Natural killer cell (primary cell): Measurements from ENCODE around the gene GGT5. TPM values are rescaled to one million over a fixed set of nuclear protein-coding genes. Genes with fewer than 3 reads are reported as not detected.
"Not testable (repeated sequence)": the region's sequence is repeated elsewhere in the genome, so short reads cannot be mapped to it uniquely, and the experiment has no call there.

Experiments used
- ATAC-seq, 3 donors: fragments of 150-1000 bp in 2 of 3; fragments of 200-7000 bp in 1 of 3; cut with Tn5 transposase; 1 replicate in 1 of 3; 2 replicates in 2 of 3; pipeline ENCODE4 v1.10.0; 2021; ENCODE audit warnings: mild to moderate bottlenecking in 2 of 3, moderate library complexity in 2 of 3
- DNase-seq, 2 donors: peaks; one replicate each; pipeline versions ENCODE4 v3.0.0 to v3.0.0-alpha.2; 2013 to 2021; ENCODE audit warnings: mixed read lengths in 1 of 2
- H3K27ac ChIP-seq: one replicate; pipeline ENCODE4 v1.5.1; 2013; ENCODE audit warnings: mild to moderate bottlenecking, low read length
- H3K27me3 ChIP-seq: one replicate; pipeline ENCODE4 v1.6.1; 2013; ENCODE audit warnings: low read length; ENCODE audit not compliant: control insufficient read depth, insufficient read depth
- H3K36me3 ChIP-seq: one replicate; pipeline ENCODE4 v1.6.1; 2013; ENCODE audit warnings: low read length; ENCODE audit not compliant: control insufficient read depth, insufficient read depth
- H3K4me1 ChIP-seq: one replicate; pipeline ENCODE4 v1.6.1; 2013; ENCODE audit warnings: low read length; ENCODE audit not compliant: control insufficient read depth, insufficient read depth
- H3K4me3 ChIP-seq: one replicate; pipeline ENCODE4 v1.5.1; 2013; ENCODE audit warnings: low read length
- H3K9me3 ChIP-seq: one replicate; pipeline ENCODE4 v1.6.1; 2013; ENCODE audit warnings: low read length; ENCODE audit not compliant: control insufficient read depth, insufficient read depth
- H3K27ac Mint-ChIP-seq, 2 donors: one replicate each; pipeline ENCODE4 v1.8.0; 2022; ENCODE audit warnings: mild to moderate bottlenecking in 2 of 2, mixed read lengths in 2 of 2, moderate library complexity in 1 of 2
- H3K27me3 Mint-ChIP-seq, 2 donors: one replicate each; pipeline ENCODE4 v1.8.0; 2022; ENCODE audit warnings: low read depth in 2 of 2, mixed read lengths in 2 of 2
- H3K36me3 Mint-ChIP-seq: one replicate; pipeline ENCODE4 v1.8.0; 2022; ENCODE audit warnings: mixed read lengths
- H3K4me1 Mint-ChIP-seq, 2 donors: one replicate each; pipeline ENCODE4 v1.8.0; 2022; ENCODE audit warnings: mixed read lengths in 2 of 2
- H3K4me3 Mint-ChIP-seq: one replicate; pipeline ENCODE4 v1.8.0; 2022; ENCODE audit warnings: mild to moderate bottlenecking, moderate library complexity, mixed read lengths
- H3K9me3 Mint-ChIP-seq, 2 donors: one replicate each; pipeline ENCODE4 v1.8.0; 2022; ENCODE audit warnings: mixed read lengths in 2 of 2
- CTCF ChIP-seq: fragments of 200-600 bp; IDR thresholded peaks from one replicate; pipeline ENCODE4 v1.8.0; 2022; ENCODE audit warnings: antibody characterized with exemption
- WGBS: methylation state at CpG from one replicate; pipeline ENCODE4 v1.1.7; 2013; ENCODE audit warnings: missing lambda C conversion rate; ENCODE audit not compliant: insufficient coverage; 5-methylcytosine and 5-hydroxymethylcytosine counted together
- intact Hi-C: fragments of 100-400 bp; cut with micrococcal nuclease; formaldehyde crosslinking; loops from one replicate; pipeline ENCODE4 v1.14.2; 2022
- total RNA-seq, 4 donors: library from RNA; stranded (reverse); fragments of 120-200 nt in 1 of 4; gene quantifications; one replicate each; pipeline versions ENCODE4 v1.2.3 to v1.2.4, GENCODE V29; 2013 to 2022

GGT5 gene
- total RNA-seq, 3 donors from 2014 or later (not counting 1 experiment from before 2014, with no cell fraction given) = not detected

GRCh38 chr22:24289741-24290163 is 44.9 kb upstream of the GGT5 start:
- Mint-ChIP-seq H3K4me1 (peaks cover 42 to 45% of the 10 kb centered on the region in 2 donors), H3K27me3 (no peaks in the 10 kb centered on the region), H3K4me3 (no peak overlapping the region), H3K36me3 (no peaks in the 10 kb centered on the region), H3K9me3 (no peaks in the 10 kb centered on the region), H3K27ac (peak overlapping the region in 1 of 2 donors; percentile 22)
- Histone ChIP-seq H3K36me3 (no peaks in the 10 kb centered on the region), H3K9me3 (no peaks in the 10 kb centered on the region), H3K27ac (no peak overlapping the region), H3K27me3 (no peaks in the 10 kb centered on the region), H3K4me3 (no peak overlapping the region), H3K4me1 (peaks cover 5% of the 10 kb centered on the region)
- intact Hi-C loops = no loop called here
- no peak for TF ChIP-seq CTCF
- DNase-seq (no peak), ATAC-seq (no peak)
- 73% methylated on average over 3 of the region's 4 CpGs for WGBS

- Histone ChIP-seq H3K27ac (no peak overlapping the region), H3K4me1 (peaks cover 5% of the 10 kb centered on the region), H3K9me3 (no peaks in the 10 kb centered on the region), H3K4me3 (no peak overlapping the region), H3K36me3 (no peaks in the 10 kb centered on the region), H3K27me3 (no peaks in the 10 kb centered on the region)
- intact Hi-C loops = no loop called here
- ATAC-seq = no peak
- H3K27ac Mint-ChIP-seq = no peak overlapping the region
- peaks cover 46 to 50% of the 10 kb centered on the region in 2 donors for H3K4me1 Mint-ChIP-seq
- H3K4me3 Mint-ChIP-seq = no peak overlapping the region
- no peak for TF ChIP-seq CTCF
- DNase-seq = no peak
- 88% methylated on average over 4 of the region's 4 CpGs for WGBS
- H3K9me3 Mint-ChIP-seq = no peaks in the 10 kb centered on the region
- H3K27me3 Mint-ChIP-seq = no peaks in the 10 kb centered on the region
- no peaks in the 10 kb centered on the region for H3K36me3 Mint-ChIP-seq
Observed at GRCh38 chr22:24289114-24289513, 44.2 kb upstream of the GGT5 start.

- H3K27me3 ChIP-seq, H3K9me3 Mint-ChIP-seq, DNase-seq, H3K36me3 Mint-ChIP-seq, H3K27me3 Mint-ChIP-seq, H3K4me3 Mint-ChIP-seq, ATAC-seq, H3K27ac Mint-ChIP-seq, H3K36me3 ChIP-seq, H3K4me3 ChIP-seq, H3K9me3 ChIP-seq, H3K27ac ChIP-seq, H3K4me1 ChIP-seq, intact Hi-C loops: not testable (repeated sequence)
- peaks cover 39 to 54% of the 10 kb centered on the region in 2 donors for H3K4me1 Mint-ChIP-seq
- 98% methylated on average over 3 of the region's 6 CpGs for WGBS
Observed at GRCh38 chr22:24287801-24288200, 42.9 kb upstream of the GGT5 start.

GRCh38 chr22:24287212-24287611 is 42.3 kb upstream of the GGT5 start:
- H3K36me3 Mint-ChIP-seq, ATAC-seq, H3K9me3 ChIP-seq, DNase-seq, H3K4me3 Mint-ChIP-seq, H3K27ac Mint-ChIP-seq, intact Hi-C loops, H3K27me3 ChIP-seq, H3K27me3 Mint-ChIP-seq, H3K4me3 ChIP-seq, H3K36me3 ChIP-seq, H3K9me3 Mint-ChIP-seq, H3K27ac ChIP-seq, H3K4me1 ChIP-seq: not testable (repeated sequence)
- peaks cover 41 to 54% of the 10 kb centered on the region in 2 donors for H3K4me1 Mint-ChIP-seq
- no CpG with 5 or more reads among the region's 9 CpGs for WGBS
